Measurements from ENCODE around the gene BNIPL. TPM values are rescaled to one million over a fixed set of nuclear protein-coding genes. Genes with fewer than 3 reads are reported as not detected.
A peak's percentile ranks its signal among the peaks of the same experiment; 100 is the strongest.

Gene BNIPL
- total RNA-seq, 4 donors from 2014 or later: 0.24 to 0.55 TPM; not detected in 2

GRCh38 chr1:151037032-151037431 is 646 bp downstream of the BNIPL start:
- Histone ChIP-seq H3K4me3 (no peak overlapping the region), H3K27ac (no peak overlapping the region), H3K9me3 (no peaks in the 10 kb centered on the region), H3K36me3 (no peaks in the 10 kb centered on the region), H3K4me1 (no peaks in the 10 kb centered on the region), H3K27me3 (no peaks in the 10 kb centered on the region)
- TF ChIP-seq, protein P1, sequence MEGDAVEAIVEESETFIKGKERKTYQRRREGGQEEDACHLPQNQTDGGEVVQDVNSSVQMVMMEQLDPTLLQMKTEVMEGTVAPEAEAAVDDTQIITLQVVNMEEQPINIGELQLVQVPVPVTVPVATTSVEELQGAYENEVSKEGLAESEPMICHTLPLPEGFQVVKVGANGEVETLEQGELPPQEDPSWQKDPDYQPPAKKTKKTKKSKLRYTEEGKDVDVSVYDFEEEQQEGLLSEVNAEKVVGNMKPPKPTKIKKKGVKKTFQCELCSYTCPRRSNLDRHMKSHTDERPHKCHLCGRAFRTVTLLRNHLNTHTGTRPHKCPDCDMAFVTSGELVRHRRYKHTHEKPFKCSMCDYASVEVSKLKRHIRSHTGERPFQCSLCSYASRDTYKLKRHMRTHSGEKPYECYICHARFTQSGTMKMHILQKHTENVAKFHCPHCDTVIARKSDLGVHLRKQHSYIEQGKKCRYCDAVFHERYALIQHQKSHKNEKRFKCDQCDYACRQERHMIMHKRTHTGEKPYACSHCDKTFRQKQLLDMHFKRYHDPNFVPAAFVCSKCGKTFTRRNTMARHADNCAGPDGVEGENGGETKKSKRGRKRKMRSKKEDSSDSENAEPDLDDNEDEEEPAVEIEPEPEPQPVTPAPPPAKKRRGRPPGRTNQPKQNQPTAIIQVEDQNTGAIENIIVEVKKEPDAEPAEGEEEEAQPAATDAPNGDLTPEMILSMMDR (IDR thresholded peaks at IDR 0.05): no peak
- TF ChIP-seq POLR2A (IDR thresholded peaks at IDR 0.05): no peak
- intact Hi-C loops (cut with DNase I; ENCODE audit: low total_unique reads): no loop called here
- no peak for DNase-seq

DNA sequence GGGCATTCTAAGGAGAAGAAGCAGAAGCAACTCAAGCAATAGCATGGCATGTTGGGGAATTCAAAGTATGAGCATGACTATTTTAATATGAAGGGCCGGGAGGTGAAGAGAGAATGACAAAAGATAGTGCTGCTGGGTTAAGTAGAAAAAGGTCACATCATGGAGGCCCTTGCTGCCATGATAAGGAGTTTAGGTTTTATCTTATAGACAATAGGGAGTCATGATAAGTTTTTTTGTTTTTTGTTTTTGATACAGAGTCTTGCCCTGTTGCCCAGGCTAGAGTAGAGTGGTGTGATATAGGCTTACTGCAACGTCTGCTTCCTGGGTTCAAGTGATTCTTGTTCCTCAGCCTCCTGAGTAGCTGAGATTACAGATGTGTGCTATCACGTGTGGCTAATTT is 3.1 kb downstream of the BNIPL start:
- no peak for DNase-seq
- TF ChIP-seq, protein P1 (IDR thresholded peaks at IDR 0.05): no peak
- no peak for TF ChIP-seq POLR2A (IDR thresholded peaks at IDR 0.05)
- no peaks in the 10 kb centered on the region for H3K36me3 ChIP-seq
- no peaks in the 10 kb centered on the region for H3K27me3 ChIP-seq
- no peaks in the 10 kb centered on the region for H3K4me1 ChIP-seq
- intact Hi-C loops (cut with DNase I; ENCODE audit: low total_unique reads): no loop called here
- no peaks in the 10 kb centered on the region for H3K9me3 ChIP-seq
- H3K4me3 ChIP-seq: no peak overlapping the region
- no peak overlapping the region for H3K27ac ChIP-seq

- Histone ChIP-seq H3K9me3 (no peaks in the 10 kb centered on the region), H3K4me1 (no peaks in the 10 kb centered on the region), H3K36me3 (no peaks in the 10 kb centered on the region), H3K27ac (no peak overlapping the region), H3K4me3 (no peak overlapping the region), H3K27me3 (no peaks in the 10 kb centered on the region)
- DNase-seq: no peak
- intact Hi-C loops (cut with DNase I; ENCODE audit: low total_unique reads): no loop called here
- TF ChIP-seq POLR2A (IDR thresholded peaks at IDR 0.05): no peak
- TF ChIP-seq, protein P1 (IDR thresholded peaks at IDR 0.05): no peak
These were observed 6.8 kb downstream of the BNIPL start for GRCh38 chr1:151043163-151043562.

DNA sequence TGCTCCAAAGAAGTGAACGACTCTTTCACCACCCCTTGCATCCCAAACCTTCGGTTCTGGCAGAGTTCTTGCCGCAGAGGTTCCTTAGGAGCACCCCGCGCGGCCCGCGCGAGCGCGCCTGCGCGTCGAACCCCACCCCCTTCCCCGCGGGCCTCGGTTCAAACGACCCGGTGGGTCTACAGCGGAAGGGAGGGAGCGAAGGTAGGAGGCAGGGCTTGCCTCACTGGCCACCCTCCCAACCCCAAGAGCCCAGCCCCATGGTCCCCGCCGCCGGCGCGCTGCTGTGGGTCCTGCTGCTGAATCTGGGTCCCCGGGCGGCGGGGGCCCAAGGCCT is 11.2 kb downstream of the BNIPL start, which contains the start of gene C1orf56:
Gene C1orf56, plus strand, starts transcription at position 161 of the 334 bp plus-strand sequence. Its CDS starts 97 bp downstream, at position 258.
- peak; percentile 71 to 80 for TF ChIP-seq POLR2A (IDR thresholded peaks at IDR 0.05)
- TF ChIP-seq, protein P1 (IDR thresholded peaks at IDR 0.05): peak in 1 of 4 experiments; percentile 13
- H3K36me3 ChIP-seq: no peaks in the 10 kb centered on the region
- peak within 1 kb of the TSS; percentile 57 to 71 for H3K4me3 ChIP-seq
- intact Hi-C loops (cut with DNase I; ENCODE audit: low total_unique reads): no loop called here
- DNase-seq: peak; percentile 74 to 85
- H3K27ac ChIP-seq: peak within 1 kb of the TSS; percentile 89 to 94
- H3K9me3 ChIP-seq: no peaks in the 10 kb centered on the region
- no peaks in the 10 kb centered on the region for H3K27me3 ChIP-seq
- H3K4me1 ChIP-seq: no peaks in the 10 kb centered on the region

GRCh38 chr1:151047925-151048644 is 11.7 kb downstream of the BNIPL start:
- TF ChIP-seq POLR2A (IDR thresholded peaks at IDR 0.05): peak in 1 of 2 donors; percentile 20
- TF ChIP-seq, protein P1 (IDR thresholded peaks at IDR 0.05): peak; percentile 26 to 63 (median 50)
- peak; percentile 69 to 71 for DNase-seq
- intact Hi-C loops (cut with DNase I; ENCODE audit: low total_unique reads): no loop called here

More at GRCh38 chr1:151047925-151048644, 11.7 kb downstream of the BNIPL start:
- Histone ChIP-seq H3K9me3 (no peaks in the 10 kb centered on the region), H3K4me1 (no peaks in the 10 kb centered on the region), H3K27ac (peak overlapping the region; percentile 89 to 94), H3K4me3 (peak overlapping the region; percentile 57 to 71), H3K27me3 (no peaks in the 10 kb centered on the region), H3K36me3 (no peaks in the 10 kb centered on the region)
